ENCODE data around the gene CDC14A.

- TF ChIP-seq, protein P1, sequence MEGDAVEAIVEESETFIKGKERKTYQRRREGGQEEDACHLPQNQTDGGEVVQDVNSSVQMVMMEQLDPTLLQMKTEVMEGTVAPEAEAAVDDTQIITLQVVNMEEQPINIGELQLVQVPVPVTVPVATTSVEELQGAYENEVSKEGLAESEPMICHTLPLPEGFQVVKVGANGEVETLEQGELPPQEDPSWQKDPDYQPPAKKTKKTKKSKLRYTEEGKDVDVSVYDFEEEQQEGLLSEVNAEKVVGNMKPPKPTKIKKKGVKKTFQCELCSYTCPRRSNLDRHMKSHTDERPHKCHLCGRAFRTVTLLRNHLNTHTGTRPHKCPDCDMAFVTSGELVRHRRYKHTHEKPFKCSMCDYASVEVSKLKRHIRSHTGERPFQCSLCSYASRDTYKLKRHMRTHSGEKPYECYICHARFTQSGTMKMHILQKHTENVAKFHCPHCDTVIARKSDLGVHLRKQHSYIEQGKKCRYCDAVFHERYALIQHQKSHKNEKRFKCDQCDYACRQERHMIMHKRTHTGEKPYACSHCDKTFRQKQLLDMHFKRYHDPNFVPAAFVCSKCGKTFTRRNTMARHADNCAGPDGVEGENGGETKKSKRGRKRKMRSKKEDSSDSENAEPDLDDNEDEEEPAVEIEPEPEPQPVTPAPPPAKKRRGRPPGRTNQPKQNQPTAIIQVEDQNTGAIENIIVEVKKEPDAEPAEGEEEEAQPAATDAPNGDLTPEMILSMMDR (conservative IDR thresholded peaks at IDR 0.05; ENCODE audit: low read depth, low read length), result no peak
- no peak for TF ChIP-seq EZH2 (IDR thresholded peaks at IDR 0.05; ENCODE audit: borderline replicate concordance, low read depth, low read length, poor library complexity, severe bottlenecking)
These were observed 81.3 kb downstream of the CDC14A start for GRCh38 chr1:100433563-100433962.
